SU-DHL-6 (cell line): ENCODE data around the gene COL7A1.

Experiments
- CTCF ChIP-seq: fragments of 200-600 bp; sonication (generic); IDR thresholded peaks from one replicate; pipeline ENCODE4 v1.5.1; 2017; ENCODE audit warnings: antibody characterized with exemption, mild to moderate bottlenecking, low read length, moderate library complexity; ENCODE audit not compliant: insufficient read depth, poor library complexity, severe bottlenecking
- EZH2phosphoT487 ChIP-seq: fragments of 200-600 bp; sonication (generic), shearing (Covaris generic); conservative IDR thresholded peaks from 2 replicates; pipeline ENCODE4 v1.6.1; 2018; ENCODE audit warnings: mild to moderate bottlenecking, antibody characterized with exemption, low read length, moderate library complexity, mixed read lengths

DNA sequence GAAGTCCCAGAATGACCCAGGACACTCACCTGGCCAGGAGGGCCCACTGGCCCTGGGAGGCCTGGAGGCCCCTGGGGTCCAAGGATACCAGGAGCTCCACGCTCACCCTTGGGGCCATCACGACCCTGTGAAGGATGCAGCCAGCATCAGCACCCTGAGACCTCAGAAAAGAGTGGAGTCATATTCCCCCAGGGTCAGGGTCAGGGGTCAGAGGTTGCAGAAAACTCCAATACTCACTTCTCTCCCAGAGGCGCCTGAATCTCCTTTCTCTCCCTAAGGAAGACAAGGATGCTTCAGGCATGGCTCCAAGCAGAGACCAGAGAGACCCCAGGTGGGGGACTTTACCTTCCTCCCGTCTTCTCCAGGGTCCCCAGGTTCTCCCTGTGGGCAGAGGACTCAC, 18.5 kb downstream of the COL7A1 start:
- no peak for TF ChIP-seq CTCF
- TF ChIP-seq EZH2phosphoT487, result no peak
